HG02759 (cell line): ENCODE measurements around the gene BID.
"Not testable (repeated sequence)": the region's sequence is repeated elsewhere in the genome, so short reads cannot be mapped to it uniquely, and the experiment has no call there.

Source experiments
- ATAC-seq: cut with Tn5 transposase; IDR thresholded peaks from one replicate; pipeline ENCODE4 v1.9.1; 2021; ENCODE audit warnings: mild to moderate bottlenecking, moderate library complexity; ENCODE audit not compliant: unreplicated experiment

The BID gene

GRCh38 chr22:17705951-17706900 is 68.0 kb downstream of the BID start:
- ATAC-seq: peak; percentile 81

GRCh38 chr22:17705546-17705945 is 68.7 kb downstream of the BID start:
- no peak for ATAC-seq

GRCh38 chr22:17703811-17704210 is 70.5 kb downstream of the BID start:
- no peak for ATAC-seq

GRCh38 chr22:17700778-17701177 is 73.5 kb downstream of the BID start:
- no peak for ATAC-seq

- ATAC-seq: no peak
Observed at GRCh38 chr22:17699696-17700340, 74.5 kb downstream of the BID start.

- ATAC-seq: no peak
Observed at GRCh38 chr22:17698948-17699347, 75.3 kb downstream of the BID start.

GRCh38 chr22:17698276-17698675 is 76.0 kb downstream of the BID start:
- not testable (repeated sequence) for ATAC-seq

GRCh38 chr22:17697196-17697595 is 77.1 kb downstream of the BID start:
- ATAC-seq: not testable (repeated sequence)

- ATAC-seq: no peak
Observed at GRCh38 chr22:17695986-17696385, 78.3 kb downstream of the BID start.

GRCh38 chr22:17694752-17695151 is 79.5 kb downstream of the BID start:
- no peak for ATAC-seq

GRCh38 chr22:17694193-17694592 is 80.1 kb downstream of the BID start:
- ATAC-seq: no peak

GRCh38 chr22:17692841-17693240 is 81.4 kb downstream of the BID start:
- ATAC-seq: no peak

- no peak for ATAC-seq
Observed at GRCh38 chr22:17684245-17684644, 90.0 kb downstream of the BID start.
